Heart right ventricle (tissue), 16 donors: ENCODE measurements around the gene NT5DC2. TPM values are rescaled to one million over a fixed set of nuclear protein-coding genes. Genes with fewer than 3 reads are reported as not detected.

ENCODE experiments used
- ATAC-seq, 8 donors: fragments of 200-7000 bp; cut with Tn5 transposase; one replicate each; pipeline ENCODE4 v1.9.1; 2020; ENCODE audit warnings: mild to moderate bottlenecking in 8 of 8, moderate library complexity in 8 of 8, moderate number of reproducible peaks in 1 of 8
- DNase-seq, 2 donors: peaks; one replicate each; pipeline ENCODE4 v3.0.0-alpha.2; 2020
- H3K27ac ChIP-seq, 10 donors: fragments of 200-600 bp; sonication (generic) in 2 of 10; one replicate each; pipeline versions ENCODE4 v1.5.0 to v1.8.0; 2020 to 2022; ENCODE audit warnings: mild to moderate bottlenecking in 3 of 10
- H3K27me3 ChIP-seq, 7 donors: fragments of 200-600 bp; one replicate each; pipeline ENCODE4 v1.8.0; 2021 to 2022; ENCODE audit warnings: mild to moderate bottlenecking in 2 of 7
- H3K36me3 ChIP-seq, 9 donors: fragments of 200-600 bp; sonication (generic) in 1 of 9; one replicate each; pipeline versions ENCODE4 v1.5.0 to v1.8.0; 2020 to 2022; ENCODE audit warnings: mild to moderate bottlenecking in 2 of 9
- H3K4me1 ChIP-seq, 9 donors: fragments of 200-600 bp; sonication (generic) in 1 of 9; one replicate each; pipeline versions ENCODE4 v1.5.0 to v1.8.0; 2020 to 2022; ENCODE audit warnings: mild to moderate bottlenecking in 4 of 9
- H3K4me3 ChIP-seq, 10 donors: fragments of 200-600 bp; sonication (generic) in 2 of 10; one replicate each; pipeline versions ENCODE4 v1.5.0 to v1.8.0; 2020 to 2022; ENCODE audit warnings: mild to moderate bottlenecking in 7 of 10, moderate library complexity in 2 of 10
- H3K9me3 ChIP-seq, 11 donors: fragments of 200-600 bp in 10 of 11; sonication (generic) in 2 of 11; one replicate each; pipeline versions ENCODE4 v1.5.0 to v1.8.0; 2013 to 2022; ENCODE audit warnings: mild to moderate bottlenecking in 2 of 11, control low read depth in 1 of 11, moderate library complexity in 1 of 11
- CTCF ChIP-seq, 9 donors: fragments of 200-600 bp; sonication (generic) in 2 of 9; IDR thresholded peaks; one replicate each; pipeline versions ENCODE4 v1.5.0 to v1.8.0; 2021 to 2022; ENCODE audit warnings: antibody characterized with exemption in 9 of 9, mild to moderate bottlenecking in 5 of 9, moderate library complexity in 1 of 9
- WGBS, 2 donors: extraction: QIAGEN DNeasy Blood & Tissue Kit; methylation state at CpG; one replicate each; pipeline ENCODE4 v1.1.7; 2013; ENCODE audit warnings: inconsistent platforms in 1 of 2; 5-methylcytosine and 5-hydroxymethylcytosine counted together
- intact Hi-C, 10 donors: fragments of 100-400 bp; cut with DNase I; formaldehyde crosslinking; loops; one replicate each; pipeline versions ENCODE4 v1.11.1 to v1.14.2; 2022
- polyA plus RNA-seq, 2 donors: library from polyadenylated mRNA; stranded (reverse); fragments of 200-250 nt; gene quantifications; one replicate each; pipeline ENCODE4 v1.2.3, GENCODE V29; 2013
- total RNA-seq, 10 donors: library from RNA; stranded (reverse); fragmentation: NEBNext Ultra II Directional in 3 of 10; extraction: Animal tissue kit (Norgen Biotek cat#: 25700) in 3 of 10; gene quantifications; one replicate each; pipeline versions ENCODE4 v1.2.1 to v1.2.4, GENCODE V29; 2021 to 2023
- donor health status: Arrhythmogenic right ventricular cardiomyopathy.
- donor health status: ischemic (EF 13 %, LVEDD 7.1; RV severe dilation, severe dysfunction).
- donor health status: healthy with polysubstance abuse.
- donor health status: DM: no; HTN: yes; CAD: no.
- donor health status: DM: no; HTN: no; CAD: no.
- donor health status: ischemic (EF 25% LVEDD 6.9; RV normal size, moderate dysfunction).
- donor health status: ischemic (EF 25% LVEDD 5.7; RV mildly dilated, moderate dysfunction).
- donor health status: healthy.
- donor health status: DM: yes; HTN: yes; CAD: no.
- donor health status: Ischemic cardiomyopathy.
- donor health status: ischemic (EF 35%, LVEDD 5.7; RV mildly dilated, moderate dysfunction).
- donor health status: nonischemic (EF 11% LVEDD 7.7; RV severe dilation, severe dysfunction).
- donor health status: DM: yes; HTN: yes; CAD: no.
- donor health status: PGD.
- donor health status: ischemic (EF 29% LVEDD 5.4; RV normal size, mild dysfunction).
- donor health status: nonischemic (EF 23%, LVEDD 6.1; RV moderate dilation, normal function).

NT5DC2 gene
- total and polyA plus RNA-seq, 12 donors, result 25.1 to 138 (median 54.5) TPM

DNA sequence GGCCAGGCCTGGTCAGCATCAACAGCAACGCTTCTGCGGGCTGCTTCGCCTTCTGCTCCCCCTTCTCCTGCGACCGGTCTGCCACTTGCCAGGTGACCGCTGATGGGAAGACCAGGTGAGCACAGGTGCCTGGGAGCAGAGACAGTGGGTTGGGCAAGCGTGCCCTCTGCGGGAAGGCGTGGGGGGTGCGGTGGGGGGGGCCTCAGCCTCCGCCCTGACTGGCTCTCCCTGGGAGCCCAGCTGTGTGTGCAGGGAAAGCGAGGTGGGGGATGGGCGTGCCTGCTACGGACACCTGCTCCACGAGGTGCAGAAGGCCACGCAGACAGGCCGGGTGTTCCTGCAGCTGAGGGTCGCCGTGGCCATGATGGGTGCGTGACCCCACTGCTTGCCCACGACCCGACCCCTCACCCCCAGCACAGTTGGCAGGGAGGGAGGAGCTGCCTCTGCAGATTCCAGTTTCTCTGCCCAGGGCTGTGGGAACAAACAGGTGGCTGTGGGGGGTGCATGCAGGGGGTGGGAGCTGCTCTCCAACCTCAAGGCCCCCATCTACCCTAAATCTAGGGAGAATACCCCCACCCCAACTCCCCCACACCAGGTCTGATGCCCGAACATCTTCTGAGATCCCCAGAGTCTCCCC lies 29.8 kb downstream of the NT5DC2 start:
- Histone ChIP-seq H3K27me3 (no peaks in the 10 kb centered on the region), H3K36me3 (peaks cover 0 to 81% (median 0%) of the 10 kb centered on the region in 9 donors), H3K4me3 (no peak overlapping the region), H3K4me1 (peaks cover 0 to 6% (median 0%) of the 10 kb centered on the region in 9 donors), H3K27ac (no peak overlapping the region), H3K9me3 (no peaks in the 10 kb centered on the region)
- intact Hi-C loops, result no loop called here
- ATAC-seq (no peak), DNase-seq (no peak)
- TF ChIP-seq CTCF (IDR thresholded peaks at IDR 0.05), result no peak
- 73 to 79% methylated on average over 21 to 23 of the region's 23 CpGs for WGBS, 2 donors

- DNase-seq, result no peak
- Histone ChIP-seq H3K4me3 (no peak overlapping the region), H3K4me1 (peaks cover 0 to 16% (median 0%) of the 10 kb centered on the region in 9 donors), H3K27ac (no peak overlapping the region), H3K9me3 (no peaks in the 10 kb centered on the region), H3K27me3 (no peaks in the 10 kb centered on the region), H3K36me3 (peaks cover 0 to 71% (median 0%) of the 10 kb centered on the region in 9 donors)
- no peak for ATAC-seq
- intact Hi-C loops, result no loop called here
- no peak for TF ChIP-seq CTCF (IDR thresholded peaks at IDR 0.05)
- 94 to 97% methylated on average over 9 to 11 of the region's 11 CpGs for WGBS, 2 donors
Observed at GRCh38 chr3:52502808-52503350, 30.8 kb downstream of the NT5DC2 start.

DNA sequence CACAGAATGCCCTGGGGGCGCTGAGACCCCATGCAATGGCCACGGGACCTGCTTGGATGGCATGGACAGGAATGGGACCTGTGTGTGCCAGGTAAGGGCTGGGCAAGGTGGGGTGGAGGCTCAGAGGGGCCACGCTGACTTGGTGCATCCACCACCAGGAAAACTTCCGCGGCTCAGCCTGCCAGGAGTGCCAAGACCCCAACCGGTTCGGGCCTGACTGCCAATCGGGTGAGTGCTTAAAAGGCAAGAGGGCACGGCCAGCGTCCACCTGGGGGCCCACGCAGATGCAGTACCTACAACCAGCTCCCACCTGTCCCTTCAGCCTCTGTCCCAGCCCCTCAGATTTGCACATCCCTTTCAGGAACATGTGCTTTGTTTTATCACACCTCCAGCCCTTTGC lies 31.7 kb downstream of the NT5DC2 start:
- no peak overlapping the region for H3K27ac ChIP-seq
- H3K27me3 ChIP-seq, result no peaks in the 10 kb centered on the region
- DNase-seq, result no peak
- H3K4me1 ChIP-seq, result peaks cover 0 to 25% (median 0%) of the 10 kb centered on the region in 9 donors
- ATAC-seq, result no peak
- intact Hi-C loops, result no loop called here
- peaks cover 0 to 65% (median 0%) of the 10 kb centered on the region in 9 donors for H3K36me3 ChIP-seq
- H3K4me3 ChIP-seq, result no peak overlapping the region
- no peaks in the 10 kb centered on the region for H3K9me3 ChIP-seq
- 93% methylated on average over 10 to 11 of the region's 11 CpGs for WGBS, 2 donors
- no peak for TF ChIP-seq CTCF (IDR thresholded peaks at IDR 0.05)

- intact Hi-C loops, result no loop called here
- DNase-seq, result no peak
- H3K27me3 ChIP-seq, result no peaks in the 10 kb centered on the region
- no peak for ATAC-seq
- H3K4me1 ChIP-seq, result peaks cover 0 to 34% (median 5%) of the 10 kb centered on the region in 9 donors
- no peaks in the 10 kb centered on the region for H3K9me3 ChIP-seq
- 89% methylated on average over 11 of the region's 11 CpGs for WGBS, 2 donors
- no peak overlapping the region for H3K4me3 ChIP-seq
- TF ChIP-seq CTCF (IDR thresholded peaks at IDR 0.05), result no peak
- H3K27ac ChIP-seq, result no peak overlapping the region
- H3K36me3 ChIP-seq, result peaks cover 0 to 58% (median 0%) of the 10 kb centered on the region in 9 donors
Observed at GRCh38 chr3:52501046-52501445, 32.6 kb downstream of the NT5DC2 start.
